Hematopoietic multipotent progenitor cell (in vitro differentiated cells): ENCODE data around the gene ZFAND2A. TPM values are rescaled to one million over a fixed set of nuclear protein-coding genes. Genes with fewer than 3 reads are reported as not detected.
"Not testable (repeated sequence)": the region's sequence is repeated elsewhere in the genome, so short reads cannot be mapped to it uniquely, and the experiment has no call there.

Source experiments
- DNase-seq, 3 donors: peaks; one replicate each; pipeline ENCODE4 v3.0.0-alpha.2; 2011 to 2015; ENCODE audit warnings: low read depth in 2 of 3, low spot score in 2 of 3
- total RNA-seq: library from RNA; depleted of rRNA; stranded (reverse); fragments of >200 nt; gene quantifications from one replicate; pipeline ENCODE4 v1.2.3, GENCODE V29; 2012

The ZFAND2A gene
- total RNA-seq, 1 donor = 23.4 TPM

- DNase-seq = no peak
Measured at GRCh38 chr7:1127001-1127400, 33.0 kb downstream of the ZFAND2A start.

DNA sequence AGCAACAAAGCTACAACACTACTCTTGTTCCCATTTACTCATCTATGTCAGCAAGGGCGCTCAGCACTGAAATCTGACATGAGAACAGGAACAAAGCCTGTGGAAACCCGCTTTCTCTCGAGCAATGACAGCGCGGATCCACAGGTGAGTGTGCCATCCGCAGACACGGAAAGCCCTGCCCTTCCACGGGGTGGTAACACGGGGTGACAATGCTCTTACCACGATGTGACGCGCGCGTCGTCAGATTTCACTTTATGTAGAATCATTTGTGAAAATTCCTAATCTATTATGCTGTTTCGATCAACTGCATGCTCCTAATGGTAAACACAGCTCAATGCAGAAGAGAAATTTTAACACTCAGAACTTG is 34.4 kb downstream of the ZFAND2A start:
- no peak for DNase-seq

DNA sequence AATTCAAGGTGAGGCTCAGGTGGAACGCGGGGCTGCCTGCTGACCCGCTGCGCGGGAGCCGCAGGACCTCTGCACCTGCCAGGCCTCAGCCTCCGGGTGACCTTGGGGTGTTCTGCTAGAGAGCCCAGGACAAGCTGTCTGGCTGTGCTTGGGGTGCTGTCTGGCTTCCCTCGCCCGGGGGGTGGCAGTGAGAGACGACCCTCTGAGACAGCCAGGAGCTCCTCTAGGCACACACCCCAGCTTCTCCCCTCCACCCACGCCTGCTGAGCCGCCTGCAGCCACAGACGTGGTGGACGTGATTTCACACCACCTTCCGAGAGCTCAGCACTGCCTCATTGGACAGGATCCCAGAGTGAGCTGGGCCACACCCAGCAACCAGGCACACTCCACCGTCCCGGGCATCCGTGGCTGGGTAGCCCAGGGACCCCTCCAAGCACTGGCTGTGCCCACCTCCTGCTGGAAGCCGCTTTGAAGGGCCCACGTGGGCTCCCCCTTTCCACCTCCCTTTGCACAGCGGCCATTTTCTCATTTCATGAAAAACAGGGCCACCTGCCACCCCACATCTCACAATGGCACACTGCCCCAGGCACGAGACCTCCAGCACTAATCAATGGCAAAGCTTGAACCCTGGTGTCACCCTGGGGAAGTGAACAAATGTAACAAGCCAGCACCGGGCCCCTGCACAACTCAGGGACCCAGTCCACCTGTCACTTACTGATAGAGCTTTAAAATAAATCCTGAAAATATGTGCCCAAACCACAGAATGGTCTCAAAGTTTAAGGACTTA is 35.0 kb downstream of the ZFAND2A start:
- DNase-seq = no peak

DNA sequence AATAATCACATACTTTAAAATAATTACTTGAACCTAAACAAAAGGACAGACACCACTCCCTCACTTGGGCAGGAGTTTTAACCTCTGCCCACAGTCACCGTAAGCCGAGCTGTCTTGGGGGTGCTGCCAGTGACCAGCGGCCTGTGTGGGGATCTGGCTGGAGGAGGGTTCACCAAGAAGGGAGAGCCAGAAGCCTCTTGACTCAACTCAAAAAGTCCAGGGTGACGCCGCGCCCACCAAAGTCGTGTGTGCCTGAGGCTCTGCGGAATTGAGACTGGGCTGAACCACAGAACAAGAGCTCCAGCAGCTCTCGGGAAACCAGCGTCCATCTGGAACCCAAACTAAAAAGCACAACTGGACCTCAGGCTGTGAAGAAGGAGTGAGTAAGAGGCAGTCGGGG is 35.8 kb downstream of the ZFAND2A start:
- no peak for DNase-seq

- DNase-seq = no peak
Measured at GRCh38 chr7:1123715-1124114, 36.3 kb downstream of the ZFAND2A start.

- DNase-seq = no peak
Measured at GRCh38 chr7:1122832-1123501, 37.0 kb downstream of the ZFAND2A start.

DNA sequence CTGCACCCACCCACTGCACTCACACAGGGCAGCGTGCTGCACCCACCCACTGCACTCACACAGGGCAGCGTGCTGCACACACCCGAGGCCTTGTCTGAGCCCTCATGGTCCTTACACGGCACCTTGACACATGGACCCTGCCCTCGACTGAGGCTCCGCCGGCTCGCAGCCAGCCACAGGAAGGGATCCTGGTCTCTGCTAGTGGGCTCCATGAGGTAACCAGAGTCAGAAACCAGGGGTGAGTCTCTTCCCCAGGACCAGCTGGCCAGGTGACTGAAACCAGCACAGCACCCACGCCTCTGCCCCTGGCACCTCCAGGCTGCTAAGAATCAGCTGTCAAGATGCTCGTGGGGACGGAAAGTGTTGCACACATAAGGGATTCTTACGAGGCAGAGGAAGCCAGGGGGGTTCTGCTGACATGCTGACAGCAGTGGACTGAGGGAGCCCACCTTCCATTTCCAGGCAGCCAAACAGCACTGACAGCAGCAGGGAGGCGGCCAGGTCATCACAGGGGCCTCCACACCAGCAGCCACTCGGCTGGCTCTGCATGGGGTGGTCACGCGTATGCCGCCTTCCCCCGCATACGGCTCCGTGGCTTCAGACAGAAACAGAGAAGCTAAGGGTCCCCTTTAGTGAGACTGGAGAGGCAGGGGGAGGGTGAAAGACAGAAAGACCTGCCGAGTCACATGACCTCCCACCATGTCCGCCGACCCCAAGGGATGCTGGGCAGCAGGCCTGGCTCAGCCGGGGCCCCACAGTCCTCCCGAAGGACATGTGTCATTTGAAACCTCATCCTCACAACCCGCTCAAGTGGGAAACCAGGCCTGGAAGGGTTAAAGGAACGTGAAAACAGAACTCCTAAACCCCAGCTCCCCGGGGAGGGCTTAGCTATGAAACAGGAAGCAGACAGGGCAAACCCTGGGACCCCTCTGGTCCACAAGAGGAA is 37.8 kb downstream of the ZFAND2A start:
- no peak for DNase-seq

- no peak for DNase-seq
Measured at GRCh38 chr7:1121476-1121875, 38.5 kb downstream of the ZFAND2A start.

DNA sequence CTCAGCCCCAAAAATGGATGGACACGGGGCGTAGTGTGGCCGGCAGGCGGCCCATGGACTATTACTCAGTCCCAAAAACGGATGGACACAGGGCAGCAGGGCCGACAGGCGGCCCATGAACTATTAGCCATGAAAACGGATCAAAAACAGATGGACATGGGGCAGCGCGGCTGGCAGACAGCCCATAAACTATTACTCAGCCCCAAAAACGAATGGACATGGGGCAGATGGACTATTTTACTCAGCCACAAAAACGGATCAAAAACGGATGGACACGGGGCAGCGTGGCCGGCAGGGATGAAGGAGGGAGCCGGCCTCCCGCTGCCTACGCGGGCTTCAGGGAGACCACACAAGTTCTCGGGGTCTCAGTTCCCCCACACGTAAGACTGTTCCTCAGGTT is 39.2 kb downstream of the ZFAND2A start:
- no peak for DNase-seq

- no peak for DNase-seq
Measured at GRCh38 chr7:1119201-1119600, 40.8 kb downstream of the ZFAND2A start.

DNA sequence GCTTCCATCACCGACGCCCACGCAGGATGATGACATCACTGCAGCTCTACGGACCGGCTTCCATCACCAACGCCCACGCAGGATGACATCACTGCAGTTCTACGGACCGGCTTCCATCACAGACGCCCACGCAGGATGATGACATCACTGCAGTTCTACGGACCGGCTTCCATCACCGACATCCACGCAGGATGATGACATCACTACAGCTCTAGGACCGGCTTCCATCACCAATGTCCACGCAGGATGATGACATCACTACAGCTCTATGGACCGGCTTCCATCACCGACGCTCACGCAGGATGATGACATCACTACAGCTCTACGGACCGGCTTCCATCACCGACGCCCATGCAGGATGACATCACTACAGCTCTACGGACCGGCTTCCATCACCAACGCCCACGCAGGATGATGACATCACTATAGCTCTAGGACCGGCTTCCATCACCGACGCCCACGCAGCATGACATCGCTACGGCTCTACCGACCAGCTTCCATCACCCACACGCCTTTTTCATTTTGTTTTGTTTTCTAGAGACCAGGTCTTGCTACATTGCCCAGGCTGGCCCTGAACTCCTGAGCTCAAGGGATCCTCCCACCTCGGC is 42.6 kb downstream of the ZFAND2A start:
- no peak for DNase-seq

GRCh38 chr7:1116383-1117008 is 43.5 kb downstream of the ZFAND2A start:
- DNase-seq = not testable (repeated sequence)

- not testable (repeated sequence) for DNase-seq
Measured at GRCh38 chr7:1115171-1116045, 44.6 kb downstream of the ZFAND2A start.

- DNase-seq = no peak
Measured at GRCh38 chr7:1114505-1114904, 45.5 kb downstream of the ZFAND2A start.

GRCh38 chr7:1114088-1114487 is 45.9 kb downstream of the ZFAND2A start:
- DNase-seq = no peak

GRCh38 chr7:1113548-1113885 is 46.5 kb downstream of the ZFAND2A start:
- DNase-seq = no peak

DNA sequence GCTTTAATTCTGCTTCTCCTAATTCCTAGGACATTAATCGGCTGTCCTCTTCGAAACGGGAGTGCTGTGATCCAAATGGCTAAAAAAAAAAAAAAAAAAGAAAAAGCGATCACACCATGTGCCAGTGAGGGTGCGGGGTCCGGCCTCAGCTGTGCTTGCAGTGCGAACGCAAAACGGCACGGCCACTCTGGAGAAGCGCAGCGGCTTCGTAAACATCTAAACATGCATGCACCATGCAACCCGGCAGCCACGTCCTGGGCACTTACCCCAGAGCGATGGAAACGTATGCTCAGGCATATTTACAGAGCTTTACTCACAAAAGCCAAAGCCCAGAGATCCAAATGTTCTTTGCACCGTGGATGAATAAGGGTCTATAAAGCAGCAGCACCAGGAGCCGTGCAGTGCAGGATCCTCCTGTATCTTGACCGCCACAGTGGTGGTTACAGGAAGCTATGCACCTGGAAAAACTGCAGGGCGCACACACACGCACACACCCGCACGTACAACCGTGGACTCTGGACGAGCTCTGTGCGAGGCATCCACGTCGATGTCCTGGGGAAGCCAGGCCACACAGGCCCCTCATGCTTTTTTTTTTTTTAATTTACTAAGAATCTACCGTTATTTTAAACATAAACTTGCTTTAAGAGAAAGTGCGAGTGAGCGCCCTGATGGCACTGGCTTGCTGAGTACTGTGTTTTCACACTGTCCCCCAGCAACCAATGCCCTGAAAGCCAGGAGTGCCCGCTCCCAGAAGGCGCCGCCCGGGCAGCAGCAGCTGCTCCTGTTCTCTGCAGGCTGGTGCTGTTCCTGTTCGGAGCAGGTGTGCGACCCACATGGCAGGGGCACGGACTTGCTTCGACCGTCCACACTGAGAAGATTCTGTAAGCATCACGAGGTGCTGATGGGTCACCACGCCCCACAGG is 47.1 kb downstream of the ZFAND2A start:
- no peak for DNase-seq

GRCh38 chr7:1112109-1112508 is 47.9 kb downstream of the ZFAND2A start:
- no peak for DNase-seq
